IMR-90 (cell line): ENCODE results near the gene TDRKH. TPM values are rescaled to one million over a fixed set of nuclear protein-coding genes. Genes with fewer than 3 reads are reported as not detected.
"Not testable (repeated sequence)": the region's sequence is repeated elsewhere in the genome, so short reads cannot be mapped to it uniquely, and the experiment has no call there.

ENCODE experiments used
- ATAC-seq: fragments of 200-7000 bp; cut with Tn5 transposase; 2 replicates; pipeline ENCODE4 v1.9.1; 2020; ENCODE audit warnings: low read depth, mild to moderate bottlenecking, moderate library complexity
- BruUV-seq: library from RNA; stranded (reverse); fragments of 400-500 nt; replicated peaks from 2 replicates; lab custom pipeline; 2021; lab: Mats Ljungman, UMichigan
- CTCF ChIA-PET: fragments of 300-600 bp; formaldehyde crosslinking; extraction: SDS; loops from one replicate; lab custom pipeline; 2021; ENCODE audit warnings: antibody characterized with exemption; lab: Yijun Ruan, JAX
- POLR2A ChIA-PET: fragments of 300-600 bp; sonication (Branson Sonifier 250); formaldehyde crosslinking; loops from one replicate; lab custom pipeline; 2022; ENCODE audit warnings: antibody characterized with exemption; ENCODE audit not compliant: unreplicated experiment; lab: Charles Lee
- DNase-seq: peaks from one replicate; pipeline ENCODE4 v3.0.0; 2013
- H2AFZ ChIP-seq: replicated peaks from 2 replicates; pipeline ENCODE3; 2013; ENCODE audit warnings: low read length, mild to moderate bottlenecking; ENCODE audit not compliant: poor library complexity
- H2AK5ac ChIP-seq: 2 replicates; pipeline ENCODE4 v1.6.1; 2013; ENCODE audit warnings: low read depth, low read length, inconsistent platforms
- H2AK9ac ChIP-seq: replicated peaks from 2 replicates; pipeline ENCODE3; 2013; ENCODE audit warnings: mild to moderate bottlenecking, low read depth, low read length, moderate library complexity; ENCODE audit not compliant: poor library complexity
- H2BK120ac ChIP-seq: 2 replicates; pipeline ENCODE4 v1.6.1; 2013; ENCODE audit warnings: low read depth, low read length, inconsistent platforms
- H2BK15ac ChIP-seq: 3 replicates; pipeline ENCODE4 v1.6.1; 2013; ENCODE audit warnings: low read depth, low read length, inconsistent platforms
- H2BK20ac ChIP-seq: 2 replicates; pipeline ENCODE4 v1.6.1; 2013; ENCODE audit warnings: low read depth, mild to moderate bottlenecking, inconsistent platforms, low read length, moderate library complexity
- H2BK5ac ChIP-seq: 2 replicates; pipeline ENCODE4 v1.6.1; 2013; ENCODE audit warnings: mild to moderate bottlenecking, low read depth, low read length, inconsistent platforms; ENCODE audit not compliant: poor library complexity, severe bottlenecking
- H3K14ac ChIP-seq: replicated peaks from 2 replicates; pipeline ENCODE4 v1.6.1; 2013; ENCODE audit warnings: low read depth, low read length, inconsistent platforms
- H3K18ac ChIP-seq: 2 replicates; pipeline ENCODE4 v1.6.1; 2013; ENCODE audit warnings: low read depth, low read length, control low read depth
- H3K23ac ChIP-seq: 2 replicates; pipeline ENCODE4 v1.6.1; 2013; ENCODE audit warnings: low read depth, low read length, inconsistent platforms
- H3K27ac ChIP-seq: 2 replicates; pipeline ENCODE4 v1.5.1; 2013; ENCODE audit warnings: mild to moderate bottlenecking, control low read depth, low read length; ENCODE audit not compliant: insufficient read depth
- H3K27me3 ChIP-seq: 2 replicates; pipeline ENCODE4 v1.6.1; 2013; ENCODE audit warnings: low read length; ENCODE audit not compliant: control insufficient read depth, insufficient read depth
- H3K36me3 ChIP-seq: 2 replicates; pipeline ENCODE4 v1.6.1; 2013; ENCODE audit warnings: low read length, mixed read lengths; ENCODE audit not compliant: control insufficient read depth, insufficient read depth
- H3K4ac ChIP-seq: 2 replicates; pipeline ENCODE4 v1.6.1; 2013; ENCODE audit warnings: low read depth, low read length, inconsistent platforms
- H3K4me1 ChIP-seq: 2 replicates; pipeline ENCODE4 v1.6.1; 2013; ENCODE audit warnings: low read length, mixed read lengths; ENCODE audit not compliant: control insufficient read depth, insufficient read depth
- H3K4me2 ChIP-seq: 2 replicates; pipeline ENCODE4 v1.6.1; 2013; ENCODE audit warnings: low read depth, mild to moderate bottlenecking, control low read depth, low read length, moderate library complexity
- H3K4me3 ChIP-seq: 2 replicates; pipeline ENCODE4 v1.5.1; 2013; ENCODE audit warnings: low read depth, mild to moderate bottlenecking, control low read depth, low read length, moderate library complexity; ENCODE audit not compliant: insufficient read depth
- H3K56ac ChIP-seq: 2 replicates; pipeline ENCODE4 v1.6.1; 2013; ENCODE audit warnings: low read length, inconsistent platforms; ENCODE audit not compliant: insufficient read depth; ENCODE audit errors: extremely low read depth
- H3K79me1 ChIP-seq, 2 experiments: 2 replicates each; pipeline ENCODE4 v1.6.1; 2013; ENCODE audit warnings: low read length in 2 of 2, inconsistent platforms in 1 of 2, low read depth in 1 of 2
- H3K9ac ChIP-seq: 2 replicates; pipeline ENCODE4 v1.6.1; 2013; ENCODE audit warnings: low read depth, low read length, control low read depth
- H3K9me1 ChIP-seq: 2 replicates; pipeline ENCODE4 v1.6.1; 2013; ENCODE audit warnings: low read length, inconsistent platforms; ENCODE audit not compliant: insufficient read depth
- H3K9me3 ChIP-seq: 2 replicates; pipeline ENCODE4 v1.6.1; 2013; ENCODE audit warnings: low read length; ENCODE audit not compliant: control insufficient read depth, insufficient read depth
- H4K20me1 ChIP-seq: 2 replicates; pipeline ENCODE4 v1.6.1; 2013; ENCODE audit warnings: low read length, inconsistent platforms; ENCODE audit not compliant: insufficient read depth
- H4K5ac ChIP-seq: 2 replicates; pipeline ENCODE4 v1.6.1; 2013; ENCODE audit warnings: mild to moderate bottlenecking, low read depth, low read length, control low read depth
- H4K8ac ChIP-seq, 2 experiments: 2 replicates each; pipeline ENCODE4 v1.6.1; 2013; ENCODE audit warnings: low read depth in 2 of 2, low read length in 2 of 2, control low read depth in 1 of 2, inconsistent platforms in 1 of 2
- H4K91ac ChIP-seq: 2 replicates; pipeline ENCODE4 v1.6.1; 2013; ENCODE audit warnings: low read depth, low read length, inconsistent platforms; ENCODE audit not compliant: insufficient read depth
- WGBS, 2 experiments: methylation state at CpG; one replicate each; pipeline versions ENCODE4 v1.1.5 to v1.1.7; 2013; ENCODE audit warnings: missing lambda C conversion rate in 2 of 2; ENCODE audit not compliant: insufficient read length in 1 of 2; ENCODE audit errors: extremely low coverage in 2 of 2; 5-methylcytosine and 5-hydroxymethylcytosine counted together
- dilution Hi-C: fragments of 300-500 bp; cut with HindIII; formaldehyde crosslinking; loops from one replicate; pipeline ENCODE4 v1.14.3; 2018; ENCODE audit warnings: low sequenced_read_pairs; ENCODE audit not compliant: unreplicated experiment
- in situ Hi-C: fragments of 300-500 bp; cut with MboI; formaldehyde crosslinking; loops from 3 replicates; pipeline ENCODE4 v1.14.3; 2019; ENCODE audit warnings: low sequenced_read_pairs, inconsistent platforms, mixed read lengths
- intact Hi-C: fragments of 100-400 bp; cut with micrococcal nuclease; formaldehyde crosslinking; loops from 2 replicates; pipeline ENCODE4 v1.10.0; 2022
- polyA plus RNA-seq, 3 experiments: library from polyadenylated mRNA; depleted of rRNA; stranded (reverse); fragments of >200 nt; gene quantifications; 2 replicates each; pipeline ENCODE4 v1.2.3, GENCODE V29; 2012; ENCODE audit warnings: low replicate concordance in 1 of 3
- total RNA-seq: library from RNA; depleted of rRNA; stranded (reverse); fragments of >200 nt; gene quantifications from 2 replicates; pipeline ENCODE4 v1.2.3, GENCODE V29; 2012

TDRKH gene
- total and polyA plus RNA-seq, 2 of the 4 experiments (the other 2 are of a cell fraction), result 1.2 to 2.2 TPM

- H2BK20ac ChIP-seq, H4K5ac ChIP-seq, H2BK120ac ChIP-seq, H3K23ac ChIP-seq, H2BK15ac ChIP-seq, H4K8ac ChIP-seq, H2AK9ac ChIP-seq, intact Hi-C loops, H4K91ac ChIP-seq, H4K20me1 ChIP-seq, H2AK5ac ChIP-seq, H3K14ac ChIP-seq, H3K18ac ChIP-seq, H2BK5ac ChIP-seq, H3K36me3 ChIP-seq, DNase-seq, BruUV-seq, H3K79me1 ChIP-seq, H3K56ac ChIP-seq, H3K27ac ChIP-seq, ATAC-seq, H3K4me3 ChIP-seq, H3K9ac ChIP-seq, H3K4me2 ChIP-seq, in situ Hi-C loops, H3K4ac ChIP-seq, CTCF ChIA-PET, H3K9me1 ChIP-seq, H3K4me1 ChIP-seq, POLR2A ChIA-PET, H2AFZ ChIP-seq, H3K9me3 ChIP-seq: not testable (repeated sequence)
- dilution Hi-C loops, result loop anchor here (25.0 kb wide), 1 partner anchor 105 kb away; no protein-coding TSS in a partner anchor
- H3K27me3 ChIP-seq, result peaks cover 21% of the 10 kb centered on the region
- 20% methylated on average over 1 of the region's 5 CpGs; no CpG with 5 or more reads in 1 of the 2 experiments for WGBS, 2 experiments
Observed at GRCh38 chr1:151782026-151782425, 8.3 kb downstream of the TDRKH start.

GRCh38 chr1:151780736-151781135 lies 9.6 kb downstream of the TDRKH start:
- H2AK9ac ChIP-seq, H3K4ac ChIP-seq, H3K18ac ChIP-seq, H3K79me1 ChIP-seq, H2BK5ac ChIP-seq, H3K23ac ChIP-seq, H4K5ac ChIP-seq, H3K9ac ChIP-seq, H3K4me3 ChIP-seq, H3K27ac ChIP-seq, H4K8ac ChIP-seq, H3K4me1 ChIP-seq, BruUV-seq, H3K4me2 ChIP-seq, in situ Hi-C loops, H2BK20ac ChIP-seq, H3K56ac ChIP-seq, H2BK120ac ChIP-seq, H4K91ac ChIP-seq, H3K14ac ChIP-seq, H3K36me3 ChIP-seq, ATAC-seq, intact Hi-C loops, H2AFZ ChIP-seq, H2BK15ac ChIP-seq, H2AK5ac ChIP-seq, POLR2A ChIA-PET, H4K20me1 ChIP-seq, H3K9me1 ChIP-seq, H3K9me3 ChIP-seq, CTCF ChIA-PET, DNase-seq: not testable (repeated sequence)
- dilution Hi-C loops, result loop anchor here (25.0 kb wide), 1 partner anchor 107 kb away; no protein-coding TSS in a partner anchor
- H3K27me3 ChIP-seq, result peaks cover 17% of the 10 kb centered on the region
- WGBS, 2 experiments, result 60% methylated on average over 1 of the region's 5 CpGs; no CpG with 5 or more reads in 1 of the 2 experiments
